GM21528 (cell line): ENCODE data around the gene ASNS.
"Not testable (repeated sequence)": the region's sequence is repeated elsewhere in the genome, so short reads cannot be mapped to it uniquely, and the experiment has no call there.

Source experiments
- ATAC-seq: cut with Tn5 transposase; IDR thresholded peaks from one replicate; pipeline ENCODE4 v1.9.1; 2021; ENCODE audit warnings: mild to moderate bottlenecking, moderate library complexity; ENCODE audit not compliant: unreplicated experiment, low FRiP score

Gene ASNS, protein sequence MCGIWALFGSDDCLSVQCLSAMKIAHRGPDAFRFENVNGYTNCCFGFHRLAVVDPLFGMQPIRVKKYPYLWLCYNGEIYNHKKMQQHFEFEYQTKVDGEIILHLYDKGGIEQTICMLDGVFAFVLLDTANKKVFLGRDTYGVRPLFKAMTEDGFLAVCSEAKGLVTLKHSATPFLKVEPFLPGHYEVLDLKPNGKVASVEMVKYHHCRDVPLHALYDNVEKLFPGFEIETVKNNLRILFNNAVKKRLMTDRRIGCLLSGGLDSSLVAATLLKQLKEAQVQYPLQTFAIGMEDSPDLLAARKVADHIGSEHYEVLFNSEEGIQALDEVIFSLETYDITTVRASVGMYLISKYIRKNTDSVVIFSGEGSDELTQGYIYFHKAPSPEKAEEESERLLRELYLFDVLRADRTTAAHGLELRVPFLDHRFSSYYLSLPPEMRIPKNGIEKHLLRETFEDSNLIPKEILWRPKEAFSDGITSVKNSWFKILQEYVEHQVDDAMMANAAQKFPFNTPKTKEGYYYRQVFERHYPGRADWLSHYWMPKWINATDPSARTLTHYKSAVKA

GRCh38 chr7:97872025-97872669 lies at the start of gene ASNS:
ASNS (minus strand) TSS chr7:97872408; CDS start chr7:97869156, 3,252 bp downstream.
- peak; percentile 99 for ATAC-seq

GRCh38 chr7:97921254-97921653 lies 49.0 kb upstream of the ASNS start:
- not testable (repeated sequence) for ATAC-seq

- not testable (repeated sequence) for ATAC-seq
These were observed 43.1 kb upstream of the ASNS start for GRCh38 chr7:97915267-97915666.

- ATAC-seq = not testable (repeated sequence)
These were observed 40.1 kb upstream of the ASNS start for GRCh38 chr7:97912294-97912693.

DNA sequence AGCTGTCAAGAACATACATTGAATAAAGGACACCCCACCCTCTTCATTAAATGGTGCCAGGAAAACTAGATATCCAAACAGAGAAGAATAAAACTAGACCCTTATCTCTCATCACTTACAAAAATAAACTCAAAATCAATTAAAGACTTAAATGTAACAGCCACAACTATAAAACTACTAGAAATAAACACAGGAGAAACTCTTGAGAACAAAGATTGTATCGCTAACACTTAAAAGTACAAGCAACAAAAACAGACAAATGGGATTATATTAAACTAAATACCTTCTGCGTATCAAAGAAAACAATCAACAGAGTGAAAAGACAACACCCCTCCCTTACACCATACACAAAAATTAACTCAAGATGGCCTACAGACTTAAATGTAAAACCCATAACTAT lies 24.7 kb upstream of the ASNS start:
- not testable (repeated sequence) for ATAC-seq

DNA sequence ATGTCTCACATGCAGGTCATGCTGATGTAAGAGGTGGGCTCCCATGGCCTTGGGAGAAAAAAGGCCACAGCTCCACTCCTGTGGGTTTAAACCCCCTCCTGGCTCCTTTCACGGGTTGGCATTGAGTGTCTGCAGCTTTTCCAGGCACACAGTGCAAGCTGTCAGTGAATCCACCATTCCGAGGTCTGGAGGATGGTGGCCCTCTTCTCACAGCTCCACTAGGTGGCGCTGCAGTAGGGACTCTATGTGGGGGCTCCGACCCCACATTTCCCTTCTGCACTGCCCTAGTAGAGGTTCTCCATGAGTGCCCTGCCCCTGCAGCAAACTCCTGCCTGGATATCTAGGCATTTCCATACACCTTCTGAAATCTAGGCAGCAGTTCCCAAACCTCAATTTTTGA lies 19.5 kb upstream of the ASNS start:
- not testable (repeated sequence) for ATAC-seq

DNA sequence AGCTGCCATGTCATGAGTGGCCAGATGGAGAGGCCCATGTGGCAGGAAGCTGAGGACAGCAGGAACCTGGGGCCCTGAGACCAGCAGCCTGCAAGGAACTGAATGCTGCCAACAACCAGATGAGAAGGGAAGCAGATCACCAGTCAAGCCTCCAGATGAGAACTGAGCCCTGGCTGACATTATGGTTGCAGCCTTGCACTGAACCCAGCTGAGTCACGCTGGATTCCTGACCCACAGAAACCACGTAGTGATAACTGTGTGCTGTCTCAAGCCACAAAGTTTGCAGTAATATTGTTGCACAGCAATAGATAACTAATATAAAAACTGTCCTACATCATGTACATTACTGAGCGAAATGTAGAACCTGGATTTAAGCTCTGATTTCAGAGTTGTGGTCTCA lies 7.3 kb upstream of the ASNS start:
- ATAC-seq = not testable (repeated sequence)

GRCh38 chr7:97874894-97875293 lies 2.7 kb upstream of the ASNS start:
- not testable (repeated sequence) for ATAC-seq

DNA sequence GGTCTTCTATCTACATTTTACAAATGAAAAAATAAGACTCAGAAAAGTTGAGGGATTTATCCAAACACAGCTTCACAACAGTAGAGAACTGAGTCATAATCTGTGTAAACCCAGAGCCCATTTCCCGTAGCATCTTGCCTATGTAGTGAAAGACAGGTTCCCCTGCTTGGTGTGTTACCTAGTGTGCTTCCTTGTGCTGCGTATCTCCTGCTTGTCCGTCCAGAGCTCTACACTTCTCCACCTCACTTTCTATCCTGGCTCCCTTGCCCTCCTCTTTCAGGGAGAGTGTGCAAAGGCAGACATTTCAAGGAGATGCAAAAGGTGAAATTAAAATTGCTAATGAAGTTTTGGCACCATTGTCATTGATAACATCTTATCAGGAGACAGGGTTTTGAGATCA lies 1.4 kb upstream of the ASNS start:
- no peak for ATAC-seq

- ATAC-seq = no peak
These were observed 566 bp downstream of the ASNS start for GRCh38 chr7:97871659-97872024.

DNA sequence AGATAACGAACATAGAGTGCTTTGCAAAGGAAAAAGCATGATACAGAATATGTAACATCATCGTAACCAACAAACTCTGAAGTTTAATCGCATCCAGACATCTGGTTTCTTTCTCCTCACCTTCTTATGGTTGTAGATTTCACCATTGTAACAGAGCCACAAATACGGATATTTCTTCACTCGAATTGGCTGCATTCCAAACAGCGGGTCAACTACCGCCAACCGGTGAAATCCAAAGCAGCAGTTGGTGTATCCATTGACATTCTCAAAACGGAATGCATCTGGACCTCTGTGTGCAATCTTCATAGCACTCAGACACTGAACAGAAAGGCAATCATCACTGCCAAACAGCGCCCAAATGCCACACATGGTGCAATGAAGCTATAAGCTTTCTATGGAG lies 3.4 kb downstream of the ASNS start:
- ATAC-seq = no peak

DNA sequence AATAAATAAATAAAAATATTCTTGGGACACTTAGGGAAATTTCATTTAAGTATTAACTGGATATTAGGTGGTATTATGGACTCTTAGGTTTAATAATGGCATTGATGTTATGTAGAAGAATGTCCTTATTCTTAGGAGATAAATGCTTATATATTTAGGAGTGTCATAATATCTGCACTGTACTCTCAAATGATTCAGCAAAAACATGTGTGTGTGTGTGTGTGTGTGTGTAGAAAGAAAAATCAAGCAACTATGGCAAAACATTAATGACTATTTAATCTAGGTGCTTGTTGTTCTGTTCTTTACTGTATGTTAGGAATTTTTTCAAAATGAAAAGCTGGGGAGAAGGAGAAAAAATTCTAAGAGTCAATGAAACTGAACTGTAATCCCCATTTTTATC lies 3.9 kb downstream of the ASNS start:
- ATAC-seq = no peak

DNA sequence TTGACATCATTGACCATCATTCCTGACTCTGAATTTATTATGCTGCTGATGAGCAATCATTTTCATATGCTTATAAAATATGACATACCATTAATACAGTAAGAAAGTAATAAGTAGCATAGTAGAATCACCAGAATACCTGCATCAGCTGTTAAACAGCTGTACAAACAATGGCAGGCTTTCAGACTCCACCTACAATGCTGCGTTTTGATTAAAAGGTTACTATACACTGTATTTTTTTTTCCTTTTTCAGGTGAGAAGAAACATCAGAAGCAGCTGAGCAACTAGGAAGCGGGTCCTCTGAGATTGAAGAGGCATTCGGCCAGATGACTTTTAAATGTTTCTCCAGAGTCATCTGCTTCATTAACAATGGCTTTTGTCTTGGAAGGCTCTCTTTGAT lies 7.1 kb downstream of the ASNS start:
- no peak for ATAC-seq

DNA sequence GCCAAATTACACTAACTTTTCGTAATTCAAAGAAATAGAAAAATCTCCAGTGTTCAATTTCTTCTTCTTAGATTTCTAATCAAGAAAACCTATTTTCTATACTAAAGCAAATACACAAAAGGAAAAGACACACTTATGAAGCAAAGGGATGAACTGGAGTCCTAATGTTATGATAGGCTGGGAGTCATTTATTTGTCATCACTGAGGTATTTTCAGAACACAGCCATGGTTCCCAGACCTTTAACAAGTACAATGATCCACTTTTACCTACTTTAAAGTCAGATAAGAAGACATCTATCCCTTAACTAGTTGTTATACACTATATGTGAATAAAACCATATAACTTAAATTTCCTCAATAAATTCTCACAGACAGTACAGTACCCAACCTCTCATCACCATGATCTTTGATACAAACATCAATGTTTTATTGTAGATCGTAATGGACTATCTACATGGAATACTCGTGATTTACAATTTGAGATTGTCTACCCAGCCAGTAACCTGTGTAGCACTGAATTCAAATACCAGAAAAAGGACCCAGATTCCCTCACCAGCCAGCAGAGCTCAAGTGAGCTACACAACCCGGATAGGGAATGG lies 12.5 kb downstream of the ASNS start:
- no peak for ATAC-seq

DNA sequence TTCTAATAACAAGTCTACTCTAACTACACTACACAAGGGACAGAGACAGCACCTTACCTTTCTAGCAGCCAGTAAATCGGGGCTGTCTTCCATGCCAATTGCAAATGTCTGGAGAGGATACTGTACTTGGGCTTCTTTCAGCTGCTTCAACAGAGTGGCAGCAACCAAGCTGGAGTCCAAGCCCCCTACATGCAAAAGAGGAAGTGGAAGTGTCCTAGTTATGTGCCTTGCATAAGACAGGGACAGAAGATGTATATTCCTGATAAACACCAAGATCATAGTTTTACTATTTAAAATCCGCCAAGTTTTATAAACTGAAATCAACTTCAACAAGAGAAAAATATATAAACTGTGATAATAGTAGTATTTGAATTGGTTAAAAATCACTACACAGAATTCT lies 14.0 kb downstream of the ASNS start:
- ATAC-seq = no peak

- no peak for ATAC-seq
These were observed 14.7 kb downstream of the ASNS start for GRCh38 chr7:97857544-97857943.

- ATAC-seq = no peak
These were observed 20.5 kb downstream of the ASNS start for GRCh38 chr7:97851683-97852082.

GRCh38 chr7:97850262-97851031 lies 21.8 kb downstream of the ASNS start:
- not testable (repeated sequence) for ATAC-seq

GRCh38 chr7:97847791-97848190 lies 24.4 kb downstream of the ASNS start:
- no peak for ATAC-seq

DNA sequence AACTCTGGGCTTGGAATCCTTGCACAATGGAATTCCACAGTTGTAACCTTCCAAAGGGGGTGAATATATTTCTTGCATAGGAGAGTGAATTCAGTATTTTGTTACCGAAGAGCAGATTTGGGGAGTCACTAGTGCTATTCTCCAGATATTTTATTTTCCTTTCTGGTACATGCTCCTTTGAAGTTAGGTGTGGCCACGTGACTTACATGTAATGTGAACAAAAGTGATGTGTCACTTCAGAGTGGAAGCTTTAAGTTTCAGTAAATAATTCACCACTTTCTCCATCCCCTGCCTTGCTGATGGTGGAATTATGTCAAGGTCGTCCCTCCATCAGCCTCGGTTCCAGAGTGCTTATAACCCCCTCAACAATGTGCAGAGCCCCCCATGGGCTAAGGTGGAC lies 25.3 kb downstream of the ASNS start:
- ATAC-seq = no peak
